ENCODE measurements around the gene TMC4. TPM values are rescaled to one million over a fixed set of nuclear protein-coding genes. Genes with fewer than 3 reads are reported as not detected.
A peak's percentile ranks its signal among the peaks of the same experiment; 100 is the strongest.
"Not testable (repeated sequence)": the region's sequence is repeated elsewhere in the genome, so short reads cannot be mapped to it uniquely, and the experiment has no call there.

The TMC4 gene
- total RNA-seq, 6 donors from 2014 or later, result 35.7 to 116 (median 48.5) TPM

- no peak for DNase-seq
- peaks cover 0 to 3% (median 0%) of the 10 kb centered on the region in 4 donors for H3K4me1 ChIP-seq
- no peaks in the 10 kb centered on the region for H3K9me3 ChIP-seq
- WGBS, 2 donors, result 92 to 93% methylated on average over 3 to 6 of the region's 9 CpGs
- no peak overlapping the region for H3K27ac ChIP-seq
- peaks cover 0 to 33% (median 5%) of the 10 kb centered on the region in 4 donors for H3K36me3 ChIP-seq
- no peak overlapping the region for H3K4me3 ChIP-seq
- ATAC-seq (ENCODE audit: low FRiP score in 2 of 2), result no peak
- no peaks in the 10 kb centered on the region for H3K27me3 ChIP-seq
- TF ChIP-seq POLR2A (IDR thresholded peaks at IDR 0.05) (no peak), EP300 (IDR thresholded peaks at IDR 0.05) (no peak), POLR2AphosphoS5 (IDR thresholded peaks at IDR 0.05) (no peak), CTCF (IDR thresholded peaks at IDR 0.05) (no peak)
Observed at GRCh38 chr19:54216869-54217268, 43.9 kb upstream of the TMC4 start.

DNA sequence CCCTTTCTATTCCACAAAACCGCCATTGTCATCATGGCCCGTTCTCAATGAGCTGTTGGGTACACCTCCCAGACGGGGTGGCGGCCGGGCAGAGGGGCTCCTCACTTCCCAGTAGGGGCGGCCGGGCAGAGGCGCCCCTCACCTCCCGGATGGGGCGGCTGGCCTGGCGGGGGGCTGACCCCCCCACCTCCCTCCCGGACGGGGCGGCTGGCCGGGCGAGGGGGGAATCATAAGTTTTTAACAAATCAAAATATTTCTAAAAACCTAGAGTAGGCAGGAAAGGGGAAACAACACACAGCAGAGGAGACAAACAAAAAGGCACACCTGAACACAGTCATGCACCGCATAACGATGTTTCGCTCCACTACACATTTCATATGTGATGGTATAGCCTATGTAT lies 41.8 kb upstream of the TMC4 start:
- H3K4me1 ChIP-seq, result peaks cover 8 to 20% (median 18%) of the 10 kb centered on the region in 4 donors
- ATAC-seq (ENCODE audit: low FRiP score in 2 of 2); H3K27me3 ChIP-seq; H3K9me3 ChIP-seq; H3K4me3 ChIP-seq; H3K27ac ChIP-seq: not testable (repeated sequence)
- H3K36me3 ChIP-seq, result peaks cover 0 to 33% (median 5%) of the 10 kb centered on the region in 4 donors
- 91 to 96% methylated on average over 12 to 15 of the region's 19 CpGs for whole genome bisulfite sequencing, 2 donors
- peak in 1 of 2 donors; percentile 67 for DNase-seq

DNA sequence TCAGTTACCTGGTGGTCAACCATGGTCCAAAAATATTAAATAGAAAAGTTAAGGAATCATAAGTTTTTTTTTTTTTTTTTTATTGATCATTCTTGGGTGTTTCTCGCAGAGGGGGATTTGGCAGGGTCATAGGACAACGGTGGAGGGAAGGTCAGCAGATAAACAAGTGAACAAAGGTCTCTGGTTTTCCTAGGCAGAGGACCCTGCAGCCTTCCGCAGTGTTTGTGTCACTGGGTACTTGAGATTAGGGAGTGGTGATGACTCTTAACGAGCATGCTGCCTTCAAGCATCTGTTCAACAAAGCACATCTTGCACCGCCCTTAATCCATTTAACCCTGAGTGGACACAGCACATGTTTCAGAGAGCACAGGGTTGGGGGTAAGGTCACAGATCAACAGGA lies 41.3 kb upstream of the TMC4 start:
- 43 to 52% methylated on average over 3 to 4 of the region's 5 CpGs for WGBS, 2 donors
- not testable (repeated sequence) for H3K9me3 ChIP-seq; DNase-seq; ATAC-seq (ENCODE audit: low FRiP score in 2 of 2); H3K27me3 ChIP-seq; H3K27ac ChIP-seq; H3K4me3 ChIP-seq
- Histone ChIP-seq H3K36me3 (peaks cover 0 to 31% (median 3%) of the 10 kb centered on the region in 4 donors), H3K4me1 (peaks cover 13 to 25% (median 24%) of the 10 kb centered on the region in 4 donors)

- H3K4me3 ChIP-seq, result peak overlapping the region in 2 of 4 donors; percentile 2 to 29
- H3K27ac ChIP-seq, result peak overlapping the region; percentile 91 to 96 (median 95)
- peaks cover 39 to 54% (median 53%) of the 10 kb centered on the region in 4 donors for H3K4me1 ChIP-seq
Observed at GRCh38 chr19:54211235-54211634, 38.3 kb upstream of the TMC4 start.

GRCh38 chr19:54209811-54210494 lies 37.0 kb upstream of the TMC4 start:
- H3K27ac ChIP-seq, result peak overlapping the region; percentile 91 to 96 (median 95)
- ATAC-seq (ENCODE audit: low FRiP score in 2 of 2) (peak; percentile 74 to 88), DNase-seq (peak in 1 of 2 donors; percentile 95)
- peaks cover 3 to 39% (median 29%) of the 10 kb centered on the region in 4 donors for H3K36me3 ChIP-seq
- no peaks in the 10 kb centered on the region for H3K27me3 ChIP-seq
- H3K4me3 ChIP-seq, result peak overlapping the region in 3 of 4 donors; percentile 12 to 29 (median 17)
- H3K4me1 ChIP-seq, result peaks cover 48 to 67% (median 65%) of the 10 kb centered on the region in 4 donors
- TF ChIP-seq CTCF (IDR thresholded peaks at IDR 0.05) (no peak), POLR2AphosphoS5 (IDR thresholded peaks at IDR 0.05) (peak; percentile 84 to 88), POLR2A (IDR thresholded peaks at IDR 0.05) (peak in 2 of 4 donors; percentile 45 to 79), EP300 (IDR thresholded peaks at IDR 0.05) (peak in 2 of 4 donors; percentile 76 to 96)
- H3K9me3 ChIP-seq, result no peaks in the 10 kb centered on the region
- WGBS, 2 donors, result 10 to 23% methylated on average over 10 of the region's 10 CpGs

More at GRCh38 chr19:54211235-54211634, 38.3 kb upstream of the TMC4 start:
- H3K27me3 ChIP-seq, result no peaks in the 10 kb centered on the region
- peaks cover 1 to 30% (median 16%) of the 10 kb centered on the region in 4 donors for H3K36me3 ChIP-seq
- TF ChIP-seq POLR2A (IDR thresholded peaks at IDR 0.05) (no peak), CTCF (IDR thresholded peaks at IDR 0.05) (peak in 1 of 6 experiments; percentile 12), POLR2AphosphoS5 (IDR thresholded peaks at IDR 0.05) (no peak), EP300 (IDR thresholded peaks at IDR 0.05) (no peak)
- 71 to 81% methylated on average over 12 of the region's 12 CpGs for WGBS, 2 donors
- no peaks in the 10 kb centered on the region for H3K9me3 ChIP-seq
- DNase-seq, result no peak
- no peak for ATAC-seq (ENCODE audit: low FRiP score in 2 of 2)
